HCT116 (cell line): ENCODE results near the gene C4orf36. TPM values are rescaled to one million over a fixed set of nuclear protein-coding genes. Genes with fewer than 3 reads are reported as not detected.

ENCODE experiments used
- ATAC-seq: fragments of 200-7000 bp; cut with Tn5 transposase; 2 replicates; pipeline ENCODE4 v1.9.1; 2020; ENCODE audit warnings: mild to moderate bottlenecking, moderate library complexity
- BruUV-seq: library from RNA; stranded (reverse); fragments of 400-500 nt; replicated peaks from 2 replicates; lab custom pipeline; 2021; lab: Mats Ljungman, UMichigan
- CTCF ChIA-PET: fragments of 300-600 bp; sonication (Branson Sonifier 250); formaldehyde crosslinking; loops from one replicate; lab custom pipeline; 2021; ENCODE audit warnings: antibody characterized with exemption; lab: Charles Lee
- POLR2A ChIA-PET: fragments of 300-600, 350-600 bp; sonication (Branson Sonifier 250); formaldehyde crosslinking; loops from one replicate; lab custom pipeline; 2021; ENCODE audit warnings: antibody characterized with exemption; lab: Charles Lee
- RAD21 ChIA-PET, 2 experiments: fragments of 300-600 bp; sonication (Branson Sonifier 250); formaldehyde crosslinking; loops; one replicate each; lab custom pipeline; 2023; ENCODE audit warnings: low total read pairs in 2 of 2; ENCODE audit not compliant: uncharacterized antibody in 2 of 2, unreplicated experiment in 2 of 2, low non-redundant PET in 1 of 2; lab: Charles Lee
- DNase-seq: peaks from one replicate; pipeline ENCODE4 v3.0.0-alpha.2; 2010; ENCODE audit warnings: low read depth, low spot score
- H2AFZ ChIP-seq: fragments of 200-600 bp; shearing (Covaris generic), sonication (generic); 2 replicates; pipeline ENCODE4 v1.6.1; 2017; ENCODE audit warnings: low read depth, mixed run types, mixed read lengths, antibody characterized with exemption, low read length; ENCODE audit not compliant: poor library complexity, severe bottlenecking
- H3K27ac ChIP-seq: 2 replicates; pipeline ENCODE4 v1.5.1; 2012; ENCODE audit warnings: low read depth, low read length
- H3K27me3 ChIP-seq: fragments of 200-600 bp; sonication (generic); 2 replicates; pipeline ENCODE4 v1.6.1; 2016; ENCODE audit warnings: mixed run types, low read length, mixed read lengths; ENCODE audit not compliant: insufficient read depth
- H3K36me3 ChIP-seq, 2 experiments: fragments of 200-500 bp in 1 of 2; fragments of 200-600 bp in 1 of 2; sonication (Bioruptor generic) in 1 of 2; sonication (generic) in 1 of 2; 2 replicates each; pipeline versions ENCODE4 v1.5.1 to v1.6.1; 2014 to 2016; ENCODE audit warnings: low read length in 2 of 2, inconsistent platforms in 1 of 2, mixed read lengths in 1 of 2, mixed run types in 1 of 2; ENCODE audit not compliant: insufficient read depth in 2 of 2, control insufficient read depth in 1 of 2
- H3K4me1 ChIP-seq, 2 experiments: fragments of 200-600 bp in 1 of 2; sonication (generic) in 1 of 2; 2 replicates each; pipeline versions ENCODE4 v1.5.1 to v1.6.1; 2012 to 2017; ENCODE audit warnings: low read length in 2 of 2, inconsistent platforms in 1 of 2, mild to moderate bottlenecking in 1 of 2, mixed read lengths in 1 of 2, mixed run types in 1 of 2, moderate library complexity in 1 of 2; ENCODE audit not compliant: insufficient read depth in 2 of 2, control insufficient read depth in 1 of 2
- H3K4me2 ChIP-seq: fragments of 200-600 bp; sonication (generic); 2 replicates; pipeline ENCODE4 v1.6.1; 2017; ENCODE audit warnings: mixed run types, low read length, mixed read lengths
- H3K4me3 ChIP-seq, 2 experiments: fragments of 200-600 bp in 1 of 2; sonication (generic) in 1 of 2; replicated peaks in 1 of 2; 2 replicates each; pipeline ENCODE4 v1.5.1; 2011 to 2016; ENCODE audit warnings: low read length in 2 of 2, control low read depth in 1 of 2, low read depth in 1 of 2, mild to moderate bottlenecking in 1 of 2, mixed read lengths in 1 of 2, mixed run types in 1 of 2
- H3K79me2 ChIP-seq: fragments of 200-600 bp; sonication (generic); 2 replicates; pipeline ENCODE4 v1.6.1; 2017; ENCODE audit warnings: mild to moderate bottlenecking, mixed run types, low read length, moderate library complexity, mixed read lengths; ENCODE audit not compliant: insufficient read depth
- H3K9ac ChIP-seq: fragments of 200-600 bp; sonication (generic); 2 replicates; pipeline ENCODE4 v1.6.1; 2016; ENCODE audit warnings: low read length, mixed read lengths
- H3K9me2 ChIP-seq: fragments of 200-600 bp; sonication (generic), shearing (Covaris generic); 2 replicates; pipeline ENCODE4 v1.6.1; 2017; ENCODE audit warnings: mixed run types, mild to moderate bottlenecking, moderate library complexity; ENCODE audit not compliant: insufficient read depth
- H3K9me3 ChIP-seq, 2 experiments: fragments of 200-500 bp in 1 of 2; fragments of 200-600 bp in 1 of 2; sonication (Bioruptor generic) in 1 of 2; sonication (generic) in 1 of 2; 2 replicates each; pipeline ENCODE4 v1.6.1; 2014 to 2017; ENCODE audit warnings: low read length in 2 of 2, mixed read lengths in 2 of 2, inconsistent platforms in 1 of 2, low read depth in 1 of 2, mild to moderate bottlenecking in 1 of 2, mixed run types in 1 of 2, moderate library complexity in 1 of 2; ENCODE audit not compliant: control insufficient read depth in 1 of 2, insufficient read depth in 1 of 2
- H4K20me1 ChIP-seq: fragments of 200-600 bp; sonication (generic), shearing (Covaris generic); 2 replicates; pipeline ENCODE4 v1.6.1; 2017; ENCODE audit warnings: mixed run types, mild to moderate bottlenecking, moderate library complexity; ENCODE audit not compliant: insufficient read depth
- CBX3 ChIP-seq: IDR thresholded peaks from 2 replicates; pipeline ENCODE4 v1.6.1; 2012; ENCODE audit warnings: low read depth
- EGR1 ChIP-seq: IDR thresholded peaks from 2 replicates; pipeline ENCODE4 v1.6.1; 2012; ENCODE audit warnings: low read depth
- ELF1 ChIP-seq: IDR thresholded peaks from 2 replicates; pipeline ENCODE4 v1.6.1; 2012; ENCODE audit warnings: low read depth, borderline replicate concordance
- EZH2 ChIP-seq: fragments of 200-600 bp; sonication (generic); IDR thresholded peaks from 2 replicates; pipeline ENCODE4 v1.6.1; 2017; ENCODE audit warnings: antibody characterized with exemption, mixed run types
- EZH2phosphoT487 ChIP-seq: fragments of 200-600 bp; IDR thresholded peaks from 2 replicates; pipeline ENCODE4 v1.6.1; 2018; ENCODE audit warnings: antibody characterized with exemption, borderline replicate concordance
- FOSL1 ChIP-seq: IDR thresholded peaks from 2 replicates; pipeline ENCODE4 v1.6.1; 2012; ENCODE audit warnings: low read depth
- JUND ChIP-seq: IDR thresholded peaks from 2 replicates; pipeline ENCODE4 v1.6.1; 2012
- POLR2A ChIP-seq: IDR thresholded peaks from 2 replicates; pipeline ENCODE4 v1.7.0; 2011; ENCODE audit warnings: borderline replicate concordance; ENCODE audit not compliant: insufficient read depth, insufficient read length; ENCODE audit errors: extremely low read depth
- POLR2AphosphoS5 ChIP-seq: IDR thresholded peaks from 2 replicates; pipeline ENCODE4 v1.6.1; 2011; ENCODE audit warnings: mild to moderate bottlenecking, low read depth, low read length, moderate library complexity
- RAD21 ChIP-seq: IDR thresholded peaks from 2 replicates; pipeline ENCODE4 v1.6.1; 2012; ENCODE audit warnings: low read depth, mild to moderate bottlenecking
- SIN3A ChIP-seq: IDR thresholded peaks from 2 replicates; pipeline ENCODE4 v1.6.1; 2012; ENCODE audit warnings: low read depth
- SP1 ChIP-seq: IDR thresholded peaks from 2 replicates; pipeline ENCODE4 v1.6.1; 2012; ENCODE audit warnings: low read depth
- SRF ChIP-seq: IDR thresholded peaks from 2 replicates; pipeline ENCODE4 v1.6.1; 2012; ENCODE audit warnings: low read depth
- YY1 ChIP-seq: IDR thresholded peaks from 2 replicates; pipeline ENCODE4 v1.6.1; 2011; ENCODE audit warnings: low read length, low read depth, moderate library complexity, mild to moderate bottlenecking; ENCODE audit not compliant: insufficient replicate concordance; ENCODE audit errors: extremely low read depth
- ZFX ChIP-seq: fragments of 450-650 bp; IDR thresholded peaks from 2 replicates; pipeline ENCODE4 v1.6.1; 2017
- ZNF274 ChIP-seq: fragments of 200-500 bp; sonication (Bioruptor generic); IDR thresholded peaks from 2 replicates; pipeline ENCODE4 v1.6.1; 2014; ENCODE audit warnings: mild to moderate bottlenecking, low read depth, low read length, inconsistent platforms
- intact Hi-C: fragments of 100-400 bp; cut with micrococcal nuclease; formaldehyde crosslinking; loops from 2 replicates; pipeline ENCODE4 v1.10.0; 2022
- total RNA-seq: library from RNA; stranded (reverse); gene quantifications from one replicate; pipeline ENCODE4 v1.2.1, GENCODE V29; 2021; ENCODE audit not compliant: unreplicated experiment
- TF ChIP-seq, protein P1 (sequence below): IDR thresholded peaks from 2 replicates; pipeline ENCODE4 v1.6.1; 2012
- TF ChIP-seq, protein P2 (sequence below): IDR thresholded peaks from 2 replicates; pipeline ENCODE4 v1.6.1; 2012
- TF ChIP-seq, protein P3 (sequence below): IDR thresholded peaks from 2 replicates; pipeline ENCODE4 v1.6.1; 2012; ENCODE audit warnings: low read depth
- TF ChIP-seq, protein P4 (sequence below), 3 experiments: fragments of 200-600 bp in 1 of 3; sonication (generic) in 1 of 3; IDR thresholded peaks in 2 of 3; conservative IDR thresholded peaks in 1 of 3; 2 replicates each; pipeline ENCODE4 v1.5.1; 2012 to 2017; ENCODE audit warnings: low read depth in 2 of 3, low read length in 2 of 3, antibody characterized with exemption in 1 of 3, borderline replicate concordance in 1 of 3, control low read depth in 1 of 3, mild to moderate bottlenecking in 1 of 3, mixed read lengths in 1 of 3, mixed run types in 1 of 3, moderate library complexity in 1 of 3; ENCODE audit not compliant: insufficient read depth in 1 of 3

The C4orf36 gene
- total RNA-seq, 1 experiment from 2014 or later = 1.8 TPM

DNA sequence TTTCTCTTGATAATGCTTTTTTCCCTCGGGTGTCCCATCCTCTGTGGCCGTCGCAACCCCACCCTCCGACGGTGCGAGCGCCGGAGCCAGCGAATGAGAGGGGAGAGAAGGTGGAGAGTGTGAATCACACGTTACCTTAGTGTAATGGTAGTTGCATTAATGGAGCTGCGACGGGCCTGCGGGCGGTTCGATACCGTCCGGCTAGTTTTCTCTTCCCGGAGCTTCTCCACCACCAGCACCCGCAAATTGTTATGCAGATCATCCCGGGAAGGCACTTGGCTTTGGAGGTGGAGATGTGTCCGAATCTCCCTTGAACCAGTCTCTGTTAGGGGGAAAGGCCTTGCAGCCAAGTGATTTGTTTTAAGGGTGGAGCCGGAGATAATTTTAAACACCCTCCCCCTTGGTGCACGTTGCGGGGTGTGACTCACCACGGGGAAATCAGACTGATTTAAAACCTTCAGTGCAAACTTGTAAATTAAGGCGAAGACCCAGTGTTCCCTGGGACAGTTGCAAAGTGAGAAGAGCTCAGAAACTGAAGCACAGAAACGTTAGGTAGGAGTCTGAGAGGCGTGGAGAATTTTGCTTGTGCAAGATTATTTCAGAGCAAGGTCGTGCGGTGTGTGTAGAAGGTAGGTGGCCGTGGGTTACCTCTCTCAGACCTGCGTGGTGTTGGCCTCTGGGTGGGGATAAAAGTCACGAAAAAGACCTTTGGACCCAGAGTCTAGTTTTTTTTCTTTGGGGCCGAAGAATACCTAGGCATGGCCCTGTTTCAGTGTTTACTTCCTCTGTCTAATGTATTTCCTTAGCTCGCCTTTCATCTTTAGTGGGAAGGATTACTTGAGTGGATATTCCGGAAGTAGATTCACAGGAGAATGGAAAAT lies 43.9 kb upstream of the C4orf36 start:
- RAD21 ChIA-PET = interaction anchor here (0.6 to 1.1 kb wide), 3 partner anchors 14 to 1618 kb away, joined by 3 to 5 read pairs (median 3); no protein-coding TSS in a partner anchor
- DNase-seq (peak; percentile 78), ATAC-seq (peak; percentile 68)
- Histone ChIP-seq H3K4me1 (peaks cover 17 to 42% of the 10 kb centered on the region in 2 experiments), H3K27ac (peak overlapping the region; percentile 91), H3K27me3 (no peaks in the 10 kb centered on the region), H3K9me2 (no peaks in the 10 kb centered on the region), H2AFZ (peak overlapping the region; percentile 33), H3K79me2 (peaks cover 39% of the 10 kb centered on the region), H3K9me3 (no peaks in the 10 kb centered on the region), H3K4me2 (peak overlapping the region; percentile 98), H4K20me1 (no peaks in the 10 kb centered on the region), H3K36me3 (no peaks in the 10 kb centered on the region), H3K4me3 (peak overlapping the region; percentile 59 to 84), H3K9ac (peak overlapping the region; percentile 83)
- intact Hi-C loops = loop anchor here (5.0 kb wide), 1 partner anchor 41 kb away; no protein-coding TSS in a partner anchor
- CTCF ChIA-PET = interaction anchor here (3.7 kb wide), 1 partner anchor 13 kb away, joined by 28 read pairs; no protein-coding TSS in a partner anchor
- TSS peak; percentile 76 for BruUV-seq
- POLR2A ChIA-PET = interaction anchor here (0.5 to 2.4 kb wide), 9 partner anchors 8 to 421 kb away, joined by 3 to 17 read pairs (median 6); no protein-coding TSS in a partner anchor
- TF ChIP-seq RAD21 = peak; percentile 18; the same call in 1 of the 2 replicates
- TF ChIP-seq ZNF274 = no peak
- 0 out of 2 replicates have a peak, but pooled peaks have one; percentile 26 for TF ChIP-seq SRF
- peak; percentile 70; the same call in 1 of the 2 replicates for TF ChIP-seq POLR2AphosphoS5
- peak; percentile 79 for TF ChIP-seq JUND
- peak; percentile 54; the same call in 1 of the 2 replicates for TF ChIP-seq CBX3
- TF ChIP-seq SIN3A = peak; percentile 66
- no peak for TF ChIP-seq EGR1
- no peak for TF ChIP-seq YY1
- TF ChIP-seq, protein P1, sequence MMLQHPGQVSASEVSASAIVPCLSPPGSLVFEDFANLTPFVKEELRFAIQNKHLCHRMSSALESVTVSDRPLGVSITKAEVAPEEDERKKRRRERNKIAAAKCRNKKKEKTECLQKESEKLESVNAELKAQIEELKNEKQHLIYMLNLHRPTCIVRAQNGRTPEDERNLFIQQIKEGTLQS = no peak
- TF ChIP-seq POLR2A = no peak
- TF ChIP-seq, protein P2, sequence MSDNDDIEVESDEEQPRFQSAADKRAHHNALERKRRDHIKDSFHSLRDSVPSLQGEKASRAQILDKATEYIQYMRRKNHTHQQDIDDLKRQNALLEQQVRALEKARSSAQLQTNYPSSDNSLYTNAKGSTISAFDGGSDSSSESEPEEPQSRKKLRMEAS = peak; percentile 92
- TF ChIP-seq, protein P3, sequence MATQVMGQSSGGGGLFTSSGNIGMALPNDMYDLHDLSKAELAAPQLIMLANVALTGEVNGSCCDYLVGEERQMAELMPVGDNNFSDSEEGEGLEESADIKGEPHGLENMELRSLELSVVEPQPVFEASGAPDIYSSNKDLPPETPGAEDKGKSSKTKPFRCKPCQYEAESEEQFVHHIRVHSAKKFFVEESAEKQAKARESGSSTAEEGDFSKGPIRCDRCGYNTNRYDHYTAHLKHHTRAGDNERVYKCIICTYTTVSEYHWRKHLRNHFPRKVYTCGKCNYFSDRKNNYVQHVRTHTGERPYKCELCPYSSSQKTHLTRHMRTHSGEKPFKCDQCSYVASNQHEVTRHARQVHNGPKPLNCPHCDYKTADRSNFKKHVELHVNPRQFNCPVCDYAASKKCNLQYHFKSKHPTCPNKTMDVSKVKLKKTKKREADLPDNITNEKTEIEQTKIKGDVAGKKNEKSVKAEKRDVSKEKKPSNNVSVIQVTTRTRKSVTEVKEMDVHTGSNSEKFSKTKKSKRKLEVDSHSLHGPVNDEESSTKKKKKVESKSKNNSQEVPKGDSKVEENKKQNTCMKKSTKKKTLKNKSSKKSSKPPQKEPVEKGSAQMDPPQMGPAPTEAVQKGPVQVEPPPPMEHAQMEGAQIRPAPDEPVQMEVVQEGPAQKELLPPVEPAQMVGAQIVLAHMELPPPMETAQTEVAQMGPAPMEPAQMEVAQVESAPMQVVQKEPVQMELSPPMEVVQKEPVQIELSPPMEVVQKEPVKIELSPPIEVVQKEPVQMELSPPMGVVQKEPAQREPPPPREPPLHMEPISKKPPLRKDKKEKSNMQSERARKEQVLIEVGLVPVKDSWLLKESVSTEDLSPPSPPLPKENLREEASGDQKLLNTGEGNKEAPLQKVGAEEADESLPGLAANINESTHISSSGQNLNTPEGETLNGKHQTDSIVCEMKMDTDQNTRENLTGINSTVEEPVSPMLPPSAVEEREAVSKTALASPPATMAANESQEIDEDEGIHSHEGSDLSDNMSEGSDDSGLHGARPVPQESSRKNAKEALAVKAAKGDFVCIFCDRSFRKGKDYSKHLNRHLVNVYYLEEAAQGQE = no peak
- TF ChIP-seq EZH2 = no peak
- TF ChIP-seq ZFX = peak; percentile 43; the same call in 1 of the 2 replicates
- peak; percentile 83 for TF ChIP-seq FOSL1
- TF ChIP-seq EZH2phosphoT487 = no peak
- no peak for TF ChIP-seq ELF1
- peak; percentile 54 for TF ChIP-seq SP1
- TF ChIP-seq, protein P4, sequence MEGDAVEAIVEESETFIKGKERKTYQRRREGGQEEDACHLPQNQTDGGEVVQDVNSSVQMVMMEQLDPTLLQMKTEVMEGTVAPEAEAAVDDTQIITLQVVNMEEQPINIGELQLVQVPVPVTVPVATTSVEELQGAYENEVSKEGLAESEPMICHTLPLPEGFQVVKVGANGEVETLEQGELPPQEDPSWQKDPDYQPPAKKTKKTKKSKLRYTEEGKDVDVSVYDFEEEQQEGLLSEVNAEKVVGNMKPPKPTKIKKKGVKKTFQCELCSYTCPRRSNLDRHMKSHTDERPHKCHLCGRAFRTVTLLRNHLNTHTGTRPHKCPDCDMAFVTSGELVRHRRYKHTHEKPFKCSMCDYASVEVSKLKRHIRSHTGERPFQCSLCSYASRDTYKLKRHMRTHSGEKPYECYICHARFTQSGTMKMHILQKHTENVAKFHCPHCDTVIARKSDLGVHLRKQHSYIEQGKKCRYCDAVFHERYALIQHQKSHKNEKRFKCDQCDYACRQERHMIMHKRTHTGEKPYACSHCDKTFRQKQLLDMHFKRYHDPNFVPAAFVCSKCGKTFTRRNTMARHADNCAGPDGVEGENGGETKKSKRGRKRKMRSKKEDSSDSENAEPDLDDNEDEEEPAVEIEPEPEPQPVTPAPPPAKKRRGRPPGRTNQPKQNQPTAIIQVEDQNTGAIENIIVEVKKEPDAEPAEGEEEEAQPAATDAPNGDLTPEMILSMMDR (IDR thresholded peaks at IDR 0.05 in 2 of 3, conservative IDR thresholded peaks at IDR 0.05 in 1 of 3; ENCODE audit: borderline replicate concordance in 1 of 3, insufficient read depth in 1 of 3, low read depth in 2 of 3, low read length in 2 of 3) = no peak
